Endothelial cell of umbilical vein (primary cell): ENCODE data around the gene AGFG1.

Source experiments
- CTCF ChIP-seq, 2 donors: IDR thresholded peaks; 1 replicate in 1 of 2; 2 replicates in 1 of 2; pipeline ENCODE4 v1.5.1; 2011; ENCODE audit warnings: low read length in 2 of 2, mild to moderate bottlenecking in 2 of 2, moderate library complexity in 2 of 2, control low read depth in 1 of 2, inconsistent platforms in 1 of 2, low read depth in 1 of 2; ENCODE audit not compliant: insufficient read depth in 1 of 2; ENCODE audit errors: extremely low read depth in 1 of 2
- EZH2 ChIP-seq: IDR thresholded peaks from 2 replicates; pipeline ENCODE4 v1.6.1; 2012; ENCODE audit warnings: borderline replicate concordance, low read depth, mild to moderate bottlenecking, moderate library complexity, low read length, inconsistent platforms; ENCODE audit not compliant: severe bottlenecking
- GATA2 ChIP-seq: IDR thresholded peaks from 2 replicates; pipeline ENCODE4 v1.7.0; 2011; ENCODE audit warnings: low read depth, mild to moderate bottlenecking, moderate library complexity, mixed read lengths, low read length; ENCODE audit not compliant: insufficient read length, insufficient read depth
- MAX ChIP-seq: IDR thresholded peaks from 2 replicates; pipeline ENCODE4 v1.6.1; 2011; ENCODE audit not compliant: insufficient read depth, insufficient read length
- MYC ChIP-seq: IDR thresholded peaks from one replicate; pipeline ENCODE4 v1.6.1; 2011; ENCODE audit warnings: mild to moderate bottlenecking, low read depth, low read length
- POLR2A ChIP-seq: IDR thresholded peaks from 2 replicates; pipeline ENCODE4 v1.6.1; 2012; ENCODE audit warnings: low read depth, mild to moderate bottlenecking, control low read depth, low read length
- POLR2AphosphoS5 ChIP-seq: IDR thresholded peaks from 2 replicates; pipeline ENCODE4 v1.6.1; 2012; ENCODE audit warnings: low read depth, mild to moderate bottlenecking, control low read depth, low read length, moderate library complexity; ENCODE audit not compliant: insufficient read depth

GRCh38 chr2:227482638-227483340, 10.8 kb downstream of the AGFG1 start:
- TF ChIP-seq POLR2AphosphoS5 (no peak), CTCF (IDR thresholded peaks at IDR 0.05; ENCODE audit: extremely low read depth in 1 of 2, insufficient read depth in 1 of 2, low read depth in 1 of 2, low read length in 2 of 2) (no peak), MAX (no peak), EZH2 (no peak), POLR2A (no peak), GATA2 (no peak), MYC (no peak)
